ENCODE results near the gene RASGRF2. TPM values are rescaled to one million over a fixed set of nuclear protein-coding genes. Genes with fewer than 3 reads are reported as not detected.

RASGRF2 gene
- polyA plus RNA-seq, 1 donor from 2014 or later, result 0.42 TPM

- Histone ChIP-seq H3F3A (ENCODE audit: insufficient read depth, low read length, poor library complexity, severe bottlenecking) (no peaks in the 10 kb centered on the region), H4K20me1 (ENCODE audit: insufficient read depth) (no peaks in the 10 kb centered on the region), H3K27ac (ENCODE audit: low read length) (no peak overlapping the region), H3K4me2 (ENCODE audit: low read length) (no peak overlapping the region), H3K4me3 (ENCODE audit: low read length) (no peak overlapping the region), H3K9me3 (ENCODE audit: low read length) (no peaks in the 10 kb centered on the region), H3K9ac (ENCODE audit: low read length) (no peak overlapping the region), H3K27me3 (ENCODE audit: insufficient read depth, low read depth, low read length) (no peaks in the 10 kb centered on the region), H3K9me2 (ENCODE audit: insufficient read depth, low read length) (no peaks in the 10 kb centered on the region), H2AFZ (ENCODE audit: low read depth, low read length) (no peak overlapping the region), H3K36me3 (ENCODE audit: insufficient read depth, low read length) (no peaks in the 10 kb centered on the region), H3K79me2 (replicated peaks; ENCODE audit: insufficient read depth, low read length) (no peaks in the 10 kb centered on the region)
- no peak for TF ChIP-seq TAF1 (IDR thresholded peaks at IDR 0.05; ENCODE audit: low read depth)
- TF ChIP-seq EZH2 (IDR thresholded peaks at IDR 0.05; ENCODE audit: borderline replicate concordance, insufficient read depth, low read length, poor library complexity, severe bottlenecking), result no peak
- no peak for TF ChIP-seq SMC3 (conservative IDR thresholded peaks at IDR 0.05; ENCODE audit: poor library complexity)
- no peak for TF ChIP-seq EP300 (conservative IDR thresholded peaks at IDR 0.05; ENCODE audit: poor library complexity, severe bottlenecking)
- no peak for TF ChIP-seq MXI1 (conservative IDR thresholded peaks at IDR 0.05; ENCODE audit: poor library complexity, severe bottlenecking)
- no peak for TF ChIP-seq REST (IDR thresholded peaks at IDR 0.05; ENCODE audit: borderline replicate concordance)
- TF ChIP-seq RAD21 (conservative IDR thresholded peaks at IDR 0.05), result no peak
- no peak for TF ChIP-seq POLR2AphosphoS5 (IDR thresholded peaks at IDR 0.05)
- no peak for TF ChIP-seq CTCF (IDR thresholded peaks at IDR 0.05; ENCODE audit: poor library complexity, severe bottlenecking)
Observed at GRCh38 chr5:80933036-80933435, 27.1 kb upstream of the RASGRF2 start.

GRCh38 chr5:80934751-80935150 lies 25.4 kb upstream of the RASGRF2 start:
- Histone ChIP-seq H3K27me3 (ENCODE audit: insufficient read depth, low read depth, low read length) (no peaks in the 10 kb centered on the region), H3K4me2 (ENCODE audit: low read length) (no peak overlapping the region), H3K27ac (ENCODE audit: low read length) (no peak overlapping the region), H3K9me2 (ENCODE audit: insufficient read depth, low read length) (no peaks in the 10 kb centered on the region), H4K20me1 (ENCODE audit: insufficient read depth) (no peaks in the 10 kb centered on the region), H2AFZ (ENCODE audit: low read depth, low read length) (no peak overlapping the region), H3K9ac (ENCODE audit: low read length) (no peak overlapping the region), H3K9me3 (ENCODE audit: low read length) (no peaks in the 10 kb centered on the region), H3K79me2 (replicated peaks; ENCODE audit: insufficient read depth, low read length) (no peaks in the 10 kb centered on the region), H3K36me3 (ENCODE audit: insufficient read depth, low read length) (no peaks in the 10 kb centered on the region), H3K4me3 (ENCODE audit: low read length) (no peak overlapping the region), H3F3A (ENCODE audit: insufficient read depth, low read length, poor library complexity, severe bottlenecking) (no peaks in the 10 kb centered on the region)
- no peak for TF ChIP-seq RAD21 (conservative IDR thresholded peaks at IDR 0.05)
